Measurements from ENCODE around the gene TENM3.

Gene TENM3

GRCh38 chr4:182231080-182231479, 12.1 kb upstream of the TENM3 start:
- no peaks in the 10 kb centered on the region for H3K27me3 ChIP-seq (ENCODE audit: low read depth, low read length)
- H3K4me2 ChIP-seq (ENCODE audit: low read length), result no peak overlapping the region
- no peak overlapping the region for H3K4me3 ChIP-seq (ENCODE audit: low read length)
- no peak overlapping the region for H3K9ac ChIP-seq (ENCODE audit: low read length)
- H3K79me2 ChIP-seq (ENCODE audit: low read length), result no peaks in the 10 kb centered on the region
- TF ChIP-seq CTCF (IDR thresholded peaks at IDR 0.05; ENCODE audit: low read depth, low read length) (no peak), EZH2phosphoT487 (IDR thresholded peaks at IDR 0.05; ENCODE audit: low read depth) (no peak)
- no peaks in the 10 kb centered on the region for H4K20me1 ChIP-seq (ENCODE audit: insufficient read depth, low read length)
- H3K36me3 ChIP-seq (replicated peaks; ENCODE audit: low read depth, low read length), result no peaks in the 10 kb centered on the region
- H3K27ac ChIP-seq (ENCODE audit: low read length), result no peak overlapping the region
- no peak overlapping the region for H2AFZ ChIP-seq (ENCODE audit: low read depth, low read length)
- H3K4me1 ChIP-seq (ENCODE audit: low read length), result no peaks in the 10 kb centered on the region
- no peaks in the 10 kb centered on the region for H3K9me3 ChIP-seq (ENCODE audit: insufficient read depth, low read length)

- Histone ChIP-seq H3K36me3 (replicated peaks; ENCODE audit: low read depth, low read length) (no peaks in the 10 kb centered on the region), H3K79me2 (ENCODE audit: low read length) (no peaks in the 10 kb centered on the region), H3K4me3 (ENCODE audit: low read length) (no peak overlapping the region), H3K9me3 (ENCODE audit: insufficient read depth, low read length) (no peaks in the 10 kb centered on the region), H2AFZ (ENCODE audit: low read depth, low read length) (no peak overlapping the region), H3K4me1 (ENCODE audit: low read length) (no peaks in the 10 kb centered on the region), H4K20me1 (ENCODE audit: insufficient read depth, low read length) (no peaks in the 10 kb centered on the region), H3K27ac (ENCODE audit: low read length) (no peak overlapping the region), H3K9ac (ENCODE audit: low read length) (no peak overlapping the region), H3K4me2 (ENCODE audit: low read length) (no peak overlapping the region), H3K27me3 (ENCODE audit: low read depth, low read length) (no peaks in the 10 kb centered on the region)
- TF ChIP-seq EZH2phosphoT487 (IDR thresholded peaks at IDR 0.05; ENCODE audit: low read depth), result no peak
- TF ChIP-seq CTCF (IDR thresholded peaks at IDR 0.05; ENCODE audit: low read depth, low read length), result no peak
These were observed 11.7 kb upstream of the TENM3 start for GRCh38 chr4:182231496-182231895.

- Histone ChIP-seq H3K4me3 (ENCODE audit: low read length) (no peak overlapping the region), H3K9ac (ENCODE audit: low read length) (no peak overlapping the region), H3K36me3 (replicated peaks; ENCODE audit: low read depth, low read length) (no peaks in the 10 kb centered on the region), H2AFZ (ENCODE audit: low read depth, low read length) (no peak overlapping the region), H3K79me2 (ENCODE audit: low read length) (no peaks in the 10 kb centered on the region), H3K4me2 (ENCODE audit: low read length) (no peak overlapping the region), H3K9me3 (ENCODE audit: insufficient read depth, low read length) (no peaks in the 10 kb centered on the region), H4K20me1 (ENCODE audit: insufficient read depth, low read length) (no peaks in the 10 kb centered on the region), H3K27me3 (ENCODE audit: low read depth, low read length) (no peaks in the 10 kb centered on the region), H3K4me1 (ENCODE audit: low read length) (no peaks in the 10 kb centered on the region), H3K27ac (ENCODE audit: low read length) (no peak overlapping the region)
- TF ChIP-seq CTCF (IDR thresholded peaks at IDR 0.05; ENCODE audit: low read depth, low read length) (no peak), EZH2phosphoT487 (IDR thresholded peaks at IDR 0.05; ENCODE audit: low read depth) (no peak)
These were observed 9.7 kb upstream of the TENM3 start for GRCh38 chr4:182233310-182234090.

- no peak for TF ChIP-seq CTCF (IDR thresholded peaks at IDR 0.05; ENCODE audit: low read depth, low read length)
- TF ChIP-seq EZH2phosphoT487 (IDR thresholded peaks at IDR 0.05; ENCODE audit: low read depth), result no peak
- 0 out of 2 replicates have a peak overlapping the region, but pooled peaks have one; percentile 4 for H3K4me2 ChIP-seq (ENCODE audit: low read length)
- no peaks in the 10 kb centered on the region for H3K4me1 ChIP-seq (ENCODE audit: low read length)
- H3K9me3 ChIP-seq (ENCODE audit: insufficient read depth, low read length), result no peaks in the 10 kb centered on the region
- H4K20me1 ChIP-seq (ENCODE audit: insufficient read depth, low read length), result no peaks in the 10 kb centered on the region
- H2AFZ ChIP-seq (ENCODE audit: low read depth, low read length), result peak overlapping the region; percentile 25; the same call in 1 of the 2 replicates
- no peaks in the 10 kb centered on the region for H3K27me3 ChIP-seq (ENCODE audit: low read depth, low read length)
- no peaks in the 10 kb centered on the region for H3K79me2 ChIP-seq (ENCODE audit: low read length)
- no peak overlapping the region for H3K4me3 ChIP-seq (ENCODE audit: low read length)
- no peak overlapping the region for H3K9ac ChIP-seq (ENCODE audit: low read length)
- no peak overlapping the region for H3K27ac ChIP-seq (ENCODE audit: low read length)
- no peaks in the 10 kb centered on the region for H3K36me3 ChIP-seq (replicated peaks; ENCODE audit: low read depth, low read length)
These were observed 8.0 kb upstream of the TENM3 start for GRCh38 chr4:182235021-182235795.
